ENCODE measurements around the gene SLC66A2.

DNA sequence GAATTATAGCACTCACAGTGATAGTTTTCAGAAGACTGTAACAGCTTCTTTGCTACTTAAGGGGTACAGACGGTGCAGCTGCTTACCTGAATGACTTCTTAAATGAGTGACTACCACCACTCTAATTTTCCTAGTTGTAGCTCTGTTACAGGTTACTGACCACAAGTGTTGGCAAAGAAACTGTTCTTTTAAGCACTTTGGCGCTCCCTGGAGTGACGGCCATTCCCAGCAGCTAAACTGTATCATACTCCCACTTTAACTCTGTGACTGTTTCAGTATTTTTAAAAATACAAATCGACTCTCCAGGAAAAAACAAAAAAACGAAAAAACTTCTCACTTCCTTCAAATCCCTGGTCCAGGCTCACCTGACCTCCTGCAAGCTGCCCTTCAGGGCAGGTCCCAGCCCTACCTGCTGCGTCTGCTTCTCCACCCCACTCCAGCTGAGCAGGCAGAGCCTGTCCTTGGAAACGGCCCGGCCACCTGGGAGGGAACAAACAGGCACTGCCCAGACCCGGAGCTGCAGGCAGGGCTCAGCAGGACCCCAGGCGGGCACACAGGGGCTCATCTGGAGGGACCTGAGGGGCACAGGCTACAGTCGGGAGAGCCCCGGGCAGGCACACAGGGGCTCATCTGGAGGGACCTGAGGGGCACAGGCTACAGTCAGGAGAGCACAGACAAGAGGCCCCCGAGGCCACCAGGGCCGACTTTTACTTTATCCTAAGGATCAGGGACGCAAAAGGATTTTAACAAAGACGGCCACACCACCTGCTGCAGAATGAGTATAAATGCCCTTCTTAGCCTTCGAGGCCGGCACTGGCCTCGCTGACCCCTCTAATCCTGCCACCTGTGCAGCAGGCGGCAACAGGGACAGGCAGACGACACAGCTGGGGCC is 24.5 kb downstream of the SLC66A2 start:
- TF ChIP-seq CTCF (IDR thresholded peaks at IDR 0.05), result no peak
- TF ChIP-seq EZH2 (IDR thresholded peaks at IDR 0.05; ENCODE audit: borderline replicate concordance, insufficient read depth, low read depth, low read length, poor library complexity, severe bottlenecking), result no peak

Measured in B cell (primary cell).